Measurements from ENCODE around the gene FAM149A. TPM values are rescaled to one million over a fixed set of nuclear protein-coding genes. Genes with fewer than 3 reads are reported as not detected.

The FAM149A gene
- total and polyA plus RNA-seq, 2 donors (not counting 3 experiments of a cell fraction or from before 2014, with no cell fraction given), result 0.08 to 0.20 TPM

DNA sequence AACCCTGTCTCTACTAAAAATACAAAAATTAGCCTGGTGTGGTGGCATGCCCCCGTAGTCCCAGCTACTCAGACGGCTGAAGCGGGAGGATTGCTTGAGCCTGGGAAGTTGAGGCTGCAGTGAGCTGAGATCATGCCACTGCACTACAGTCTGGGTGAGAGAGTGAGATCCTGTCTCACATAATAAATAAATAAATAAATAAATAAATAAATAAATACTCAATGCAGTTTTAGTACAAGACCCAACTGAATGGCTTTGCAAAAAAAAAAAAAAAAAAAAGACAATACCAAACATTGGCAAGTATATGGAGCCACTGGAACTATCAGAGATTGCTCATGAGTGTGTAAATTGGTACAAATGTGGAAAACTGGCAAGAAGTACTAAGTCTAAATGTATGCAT lies 83.6 kb downstream of the FAM149A start:
- no peaks in the 10 kb centered on the region for H3K36me3 ChIP-seq (ENCODE audit: control insufficient read depth in 2 of 2, extremely low read depth in 1 of 2, insufficient read depth in 2 of 2, low read length in 2 of 2)
- TF ChIP-seq, protein P1, sequence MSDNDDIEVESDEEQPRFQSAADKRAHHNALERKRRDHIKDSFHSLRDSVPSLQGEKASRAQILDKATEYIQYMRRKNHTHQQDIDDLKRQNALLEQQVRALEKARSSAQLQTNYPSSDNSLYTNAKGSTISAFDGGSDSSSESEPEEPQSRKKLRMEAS (IDR thresholded peaks at IDR 0.05; ENCODE audit: insufficient read depth, insufficient read length), result no peak
- TF ChIP-seq MYC (IDR thresholded peaks at IDR 0.05; ENCODE audit: low read depth, low read length) (no peak), JUN (IDR thresholded peaks at IDR 0.05; ENCODE audit: borderline replicate concordance, insufficient read depth, insufficient read length, low read depth) (no peak), GATA2 (IDR thresholded peaks at IDR 0.05; ENCODE audit: insufficient read depth, insufficient read length, low read depth, low read length) (no peak), FOS (IDR thresholded peaks at IDR 0.05; ENCODE audit: borderline replicate concordance, insufficient read depth, low read length) (no peak), EZH2 (IDR thresholded peaks at IDR 0.05; ENCODE audit: borderline replicate concordance, low read depth, low read length, severe bottlenecking) (no peak), POLR2A (IDR thresholded peaks at IDR 0.05; ENCODE audit: low read depth, low read length) (no peak), POLR2AphosphoS5 (IDR thresholded peaks at IDR 0.05; ENCODE audit: insufficient read depth, low read depth, low read length) (no peak)
- TF ChIP-seq, protein P2, sequence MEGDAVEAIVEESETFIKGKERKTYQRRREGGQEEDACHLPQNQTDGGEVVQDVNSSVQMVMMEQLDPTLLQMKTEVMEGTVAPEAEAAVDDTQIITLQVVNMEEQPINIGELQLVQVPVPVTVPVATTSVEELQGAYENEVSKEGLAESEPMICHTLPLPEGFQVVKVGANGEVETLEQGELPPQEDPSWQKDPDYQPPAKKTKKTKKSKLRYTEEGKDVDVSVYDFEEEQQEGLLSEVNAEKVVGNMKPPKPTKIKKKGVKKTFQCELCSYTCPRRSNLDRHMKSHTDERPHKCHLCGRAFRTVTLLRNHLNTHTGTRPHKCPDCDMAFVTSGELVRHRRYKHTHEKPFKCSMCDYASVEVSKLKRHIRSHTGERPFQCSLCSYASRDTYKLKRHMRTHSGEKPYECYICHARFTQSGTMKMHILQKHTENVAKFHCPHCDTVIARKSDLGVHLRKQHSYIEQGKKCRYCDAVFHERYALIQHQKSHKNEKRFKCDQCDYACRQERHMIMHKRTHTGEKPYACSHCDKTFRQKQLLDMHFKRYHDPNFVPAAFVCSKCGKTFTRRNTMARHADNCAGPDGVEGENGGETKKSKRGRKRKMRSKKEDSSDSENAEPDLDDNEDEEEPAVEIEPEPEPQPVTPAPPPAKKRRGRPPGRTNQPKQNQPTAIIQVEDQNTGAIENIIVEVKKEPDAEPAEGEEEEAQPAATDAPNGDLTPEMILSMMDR (IDR thresholded peaks at IDR 0.05; ENCODE audit: extremely low read depth in 1 of 2, insufficient read depth in 1 of 2, low read depth in 1 of 2, low read length in 2 of 2), result no peak
- FAIRE-seq, result no peak
- no peak overlapping the region for H3K4me3 ChIP-seq (replicated peaks in 1 of 3; ENCODE audit: insufficient read depth in 1 of 3, low read depth in 1 of 3, low read length in 3 of 3)
- H3K4me1 ChIP-seq (ENCODE audit: control insufficient read depth, extremely low read depth, insufficient read depth, low read length), result peaks cover 8% of the 10 kb centered on the region
- ChIA-PET POLR2A (no interaction called here), CTCF (no interaction called here)
- dilution Hi-C loops (cut with MboI; ENCODE audit: extremely low pct_ligation_motif_present, low sequenced_read_pairs), result no loop called here
- no peaks in the 10 kb centered on the region for H3K9me3 ChIP-seq (replicated peaks; ENCODE audit: control insufficient read depth, insufficient read depth, low read length)
- H3K27ac ChIP-seq (ENCODE audit: insufficient read depth, low read depth, low read length), result no peak overlapping the region
- no peaks in the 10 kb centered on the region for H4K20me1 ChIP-seq (replicated peaks; ENCODE audit: control insufficient read depth, extremely low read depth, insufficient read depth, low read length)
- DNase-seq (ENCODE audit: low read depth, low spot score), result no peak
- H3K9me1 ChIP-seq (replicated peaks; ENCODE audit: control insufficient read depth, extremely low read depth, insufficient read depth, low read length), result no peaks in the 10 kb centered on the region
- peaks cover 4 to 6% of the 10 kb centered on the region in 2 experiments for H3K27me3 ChIP-seq (ENCODE audit: control insufficient read depth in 2 of 2, insufficient read depth in 2 of 2, low read length in 2 of 2)
- H3K79me2 ChIP-seq (ENCODE audit: control insufficient read depth, insufficient read depth, low read length), result no peaks in the 10 kb centered on the region
- no TSS peak for BruUV-seq (replicated peaks)
- H3K9ac ChIP-seq (replicated peaks; ENCODE audit: extremely low read depth, insufficient read depth, low read length), result no peak overlapping the region
- intact Hi-C loops (cut with micrococcal nuclease), result no loop called here
- H3K4me2 ChIP-seq (ENCODE audit: insufficient read depth, low read length), result no peak overlapping the region
- no peak overlapping the region for H2AFZ ChIP-seq (ENCODE audit: low read depth, low read length)

All from endothelial cell of umbilical vein (primary cell).